HG03103 (cell line): Measurements from ENCODE around the gene AIFM2.
"Not testable (repeated sequence)": the region's sequence is repeated elsewhere in the genome, so short reads cannot be mapped to it uniquely, and the experiment has no call there.

Experiments
- ATAC-seq: cut with Tn5 transposase; IDR thresholded peaks from one replicate; pipeline ENCODE4 v1.9.1; 2021; ENCODE audit warnings: low read depth; ENCODE audit not compliant: unreplicated experiment

Gene AIFM2

DNA sequence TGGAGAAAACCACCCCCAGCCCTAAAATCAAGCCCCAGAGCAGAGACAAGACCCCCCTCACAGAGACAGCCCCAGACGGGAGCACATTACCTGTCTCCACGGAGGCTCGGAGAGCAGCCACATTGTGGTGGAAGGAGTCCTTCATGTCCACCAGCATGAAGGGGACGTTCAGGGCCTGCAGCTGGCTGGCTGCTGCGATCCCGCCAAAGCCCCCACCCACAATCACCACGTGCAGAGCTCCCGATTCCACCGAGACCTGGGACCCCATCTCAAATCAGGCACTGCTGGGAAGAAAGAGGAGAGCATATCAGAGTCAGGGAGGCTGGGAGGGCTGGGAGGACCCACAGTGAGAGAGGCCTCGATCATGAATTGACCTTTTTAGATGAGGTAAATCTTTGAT lies 8.8 kb downstream of the AIFM2 start:
- ATAC-seq: no peak

DNA sequence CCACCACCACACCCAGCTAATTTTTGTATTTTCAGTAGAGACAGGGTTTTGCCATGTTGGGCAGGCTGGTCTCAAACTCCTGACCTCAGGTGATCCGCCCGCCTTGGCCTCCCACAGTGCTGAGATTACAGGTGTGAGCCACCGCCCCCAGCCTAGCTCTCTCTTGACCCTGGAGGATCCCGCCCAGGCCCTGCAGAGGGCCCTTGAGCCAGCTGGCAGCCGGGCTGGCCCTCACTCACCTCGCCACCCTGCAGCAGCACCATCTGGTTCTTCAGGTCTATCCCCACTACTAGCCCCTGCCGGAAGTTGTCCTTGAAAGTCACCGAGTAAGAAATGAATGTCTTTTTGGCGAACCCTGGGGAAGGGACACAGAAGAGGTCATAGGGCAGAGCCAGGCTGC lies 9.5 kb downstream of the AIFM2 start:
- not testable (repeated sequence) for ATAC-seq

DNA sequence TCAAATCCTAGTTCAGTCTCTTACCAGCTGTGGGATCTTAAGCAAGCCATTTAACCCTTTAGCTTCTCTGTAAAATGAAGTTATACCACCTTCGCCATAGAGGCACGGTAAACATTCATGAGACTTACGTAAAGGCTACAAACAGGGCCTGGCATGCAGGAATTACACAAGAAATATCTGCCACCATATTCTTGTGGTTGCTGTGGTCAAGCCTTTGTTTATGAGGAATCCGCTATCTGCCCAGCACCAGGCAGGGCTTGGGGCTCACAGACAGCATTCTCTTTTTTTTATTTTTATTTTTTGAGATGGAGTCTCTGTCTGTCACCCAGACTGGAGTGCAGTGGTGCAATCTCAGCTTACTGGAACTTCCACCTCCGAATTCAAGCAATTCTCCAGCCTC lies 9.9 kb downstream of the AIFM2 start:
- ATAC-seq: no peak

DNA sequence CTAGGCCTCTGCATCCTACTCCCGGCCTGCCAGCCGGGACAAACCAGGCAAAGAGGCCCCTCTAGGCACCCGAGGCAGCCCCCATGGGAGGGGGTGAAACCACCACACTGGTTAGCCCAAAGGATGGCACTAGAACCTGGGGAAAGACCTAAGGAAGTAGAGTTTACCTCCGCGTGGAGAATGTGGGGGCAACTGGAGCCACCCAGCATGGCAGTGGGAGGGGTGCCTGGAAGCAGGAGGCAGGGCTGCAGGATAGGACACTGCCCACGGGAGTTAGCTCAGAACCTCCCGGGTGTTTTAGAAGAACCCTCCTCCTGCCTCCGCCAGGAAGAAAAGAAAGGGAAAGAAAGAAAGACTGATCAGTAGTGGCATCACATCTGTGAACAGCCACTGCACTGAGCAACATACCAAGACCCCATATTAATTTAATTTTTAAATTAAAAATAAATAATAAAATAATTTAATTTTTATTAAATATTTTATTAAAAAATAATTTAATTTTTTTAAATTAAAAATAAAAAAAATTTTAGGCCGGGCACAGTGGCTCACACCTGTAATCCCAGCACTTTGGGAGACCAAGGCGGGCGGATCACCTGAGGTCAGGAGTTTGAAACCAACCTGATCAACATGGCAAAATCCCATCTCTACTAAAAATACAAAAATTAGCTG lies 11.2 kb downstream of the AIFM2 start:
- ATAC-seq: no peak

DNA sequence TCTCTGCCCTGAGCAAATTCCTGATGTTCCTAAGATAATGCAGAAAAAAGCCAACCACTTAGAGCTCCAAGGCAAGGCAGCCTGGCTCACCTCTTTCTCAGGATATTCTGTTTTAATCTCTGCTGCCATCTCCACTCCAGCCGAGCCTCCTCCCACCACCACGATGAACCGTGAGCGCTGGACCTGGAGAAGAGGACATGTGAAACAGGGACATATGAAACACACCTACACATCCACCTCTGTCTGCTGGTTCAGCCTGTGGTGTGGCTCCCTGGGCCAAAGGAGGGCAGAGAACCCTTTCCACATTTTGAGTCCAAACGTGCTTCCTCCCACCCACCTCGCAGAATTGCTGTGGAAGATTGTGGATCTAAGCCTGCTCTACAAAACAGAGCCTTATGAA lies 12.2 kb downstream of the AIFM2 start:
- ATAC-seq: no peak

DNA sequence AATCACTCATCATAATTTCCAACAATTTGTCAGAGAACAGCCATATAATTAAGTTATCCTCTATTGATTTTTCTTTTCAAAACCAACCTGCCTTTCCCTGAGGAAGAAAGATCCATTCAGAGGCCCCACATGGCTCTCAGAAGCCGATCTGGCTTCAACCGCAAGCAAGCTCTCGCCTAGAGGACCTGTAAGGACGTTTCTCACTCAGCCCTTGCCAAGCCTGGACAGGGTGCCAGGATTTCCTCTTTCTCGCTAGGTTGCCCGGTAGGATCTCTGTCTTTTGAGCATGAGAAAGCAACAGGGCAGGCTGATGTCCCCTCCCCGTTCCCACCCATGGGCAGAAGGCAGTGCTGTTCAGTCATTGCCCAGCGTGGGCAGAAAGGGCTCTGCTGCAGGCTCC lies 13.0 kb downstream of the AIFM2 start:
- ATAC-seq: no peak

DNA sequence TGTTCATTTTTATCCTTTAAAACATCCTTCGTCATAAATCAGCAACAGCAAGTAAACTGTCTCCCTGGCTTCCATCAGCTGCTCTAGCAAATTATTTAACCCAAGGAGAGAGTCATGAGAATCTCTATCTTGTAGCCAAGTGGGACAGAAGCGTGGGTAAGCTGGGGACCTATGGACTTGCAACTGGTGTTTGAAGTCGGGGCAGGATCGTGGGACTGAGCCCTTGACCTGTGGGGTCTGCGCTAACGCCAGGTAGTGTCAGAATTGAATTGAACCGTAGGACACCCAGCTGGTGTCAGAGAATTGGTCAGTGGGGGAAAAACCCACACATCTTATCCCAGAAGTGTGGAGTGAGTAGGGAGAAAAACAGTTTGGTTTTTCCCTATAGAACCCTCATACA lies 13.4 kb downstream of the AIFM2 start:
- ATAC-seq: no peak

DNA sequence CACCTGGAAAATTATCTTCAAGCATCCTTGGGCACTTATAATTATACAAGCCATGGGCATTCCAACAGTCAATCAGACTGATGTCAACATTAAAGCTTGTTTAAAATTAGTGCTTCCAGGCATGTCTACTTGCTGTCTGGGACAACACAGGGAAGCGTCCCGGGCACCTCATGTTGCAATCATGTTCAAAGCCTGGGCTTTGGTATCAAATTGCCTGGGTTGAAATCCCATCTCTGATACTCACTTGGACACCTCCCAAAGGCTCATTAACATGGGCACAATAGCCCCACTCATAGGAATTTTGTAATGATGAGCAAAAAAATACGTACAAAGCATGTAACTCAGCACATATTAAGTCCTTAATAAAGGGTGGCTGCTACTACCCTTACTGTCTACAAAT lies 14.4 kb downstream of the AIFM2 start:
- no peak for ATAC-seq

DNA sequence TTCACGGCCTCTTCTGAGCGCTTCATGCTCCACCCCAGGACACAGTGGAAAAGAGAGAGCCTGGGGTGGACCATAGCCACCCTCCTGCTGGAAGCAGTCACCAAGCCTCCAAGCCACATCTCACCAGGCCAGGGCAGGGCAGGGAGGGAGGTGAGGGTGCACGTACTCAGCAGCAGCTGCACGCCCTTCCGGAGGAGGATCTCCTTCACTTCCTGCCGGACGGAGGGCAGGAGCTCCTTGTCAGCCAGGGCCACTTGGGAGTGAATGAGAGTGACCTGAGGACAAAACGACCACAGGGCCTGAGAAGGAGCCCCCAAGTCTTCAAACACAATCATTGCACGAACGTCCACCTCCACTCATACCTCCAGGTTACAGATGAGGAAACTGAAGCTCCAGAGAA lies 15.0 kb downstream of the AIFM2 start:
- no peak for ATAC-seq

DNA sequence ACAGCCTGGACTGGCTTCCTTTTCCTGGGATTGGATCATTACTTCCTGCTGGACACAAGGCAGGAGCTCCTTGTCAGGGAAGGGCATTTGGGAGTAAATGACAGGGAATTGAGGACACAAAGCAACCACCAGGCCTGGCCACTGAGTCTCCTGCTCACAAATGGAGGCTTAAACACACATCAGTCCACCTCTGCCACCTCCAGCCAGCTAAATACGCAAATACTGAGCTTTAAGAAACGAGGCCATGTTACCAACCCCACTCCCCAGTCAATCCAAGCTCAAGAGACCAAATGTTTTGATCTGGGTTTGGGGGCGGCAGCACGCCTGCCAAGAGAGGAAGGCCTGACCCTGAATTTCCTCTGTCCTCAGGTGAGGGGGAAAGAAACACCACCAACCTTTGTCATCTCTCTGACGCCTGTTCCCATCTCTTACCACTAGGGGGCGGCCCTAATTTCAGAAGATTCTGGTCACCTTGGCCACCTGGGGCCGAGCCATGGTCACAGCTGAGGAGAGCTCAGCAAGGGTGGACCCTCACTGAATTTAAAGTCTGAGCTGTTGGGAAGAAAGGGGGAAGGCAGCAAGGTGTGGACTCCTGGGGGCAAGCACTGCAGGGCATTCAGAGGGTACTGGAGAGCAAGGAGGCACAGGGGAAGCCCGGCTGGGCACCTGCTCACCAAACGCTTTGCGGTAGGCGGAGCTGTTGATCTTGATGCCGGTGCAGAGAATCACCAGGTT lies 16.5 kb downstream of the AIFM2 start:
- ATAC-seq: no peak

DNA sequence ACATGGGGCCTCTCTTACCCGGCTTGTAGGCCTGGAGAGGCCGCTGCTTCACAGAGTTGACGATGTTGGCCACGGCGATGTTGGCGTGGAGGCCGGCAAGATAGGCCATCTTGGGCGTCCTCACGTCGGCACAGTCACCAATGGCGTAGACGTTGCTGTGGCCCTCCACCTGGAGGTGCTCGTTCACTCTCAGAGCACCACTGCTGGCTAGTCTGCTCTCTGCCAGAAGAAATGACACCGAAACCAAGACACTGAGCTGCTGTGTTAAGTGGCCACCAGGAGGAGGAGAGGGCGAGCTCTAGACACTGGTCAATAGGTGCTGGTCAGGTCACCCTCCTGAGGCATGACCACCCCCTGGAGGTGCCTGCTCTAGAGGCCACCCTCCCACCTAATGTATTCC lies 17.7 kb downstream of the AIFM2 start:
- no peak for ATAC-seq

DNA sequence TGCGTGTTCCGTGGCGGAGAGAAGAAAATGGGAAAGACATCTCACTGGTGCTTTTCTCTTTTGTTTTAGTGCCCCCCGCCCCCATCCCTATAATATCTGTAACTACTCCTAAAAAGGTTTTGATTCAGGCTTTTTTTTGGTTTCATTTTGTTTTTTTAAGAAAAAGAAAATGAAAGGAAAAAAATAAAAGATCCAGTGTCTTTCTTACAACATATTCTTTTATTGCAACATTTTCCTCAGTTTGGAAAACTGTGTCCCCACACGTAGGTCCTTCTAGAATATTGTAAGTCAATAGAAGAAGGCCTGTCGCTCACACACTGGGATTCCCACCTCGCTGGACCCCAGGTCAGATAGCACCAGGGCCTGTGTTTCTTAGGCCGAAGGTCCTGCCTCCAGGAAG lies 20.6 kb downstream of the AIFM2 start:
- no peak for ATAC-seq

DNA sequence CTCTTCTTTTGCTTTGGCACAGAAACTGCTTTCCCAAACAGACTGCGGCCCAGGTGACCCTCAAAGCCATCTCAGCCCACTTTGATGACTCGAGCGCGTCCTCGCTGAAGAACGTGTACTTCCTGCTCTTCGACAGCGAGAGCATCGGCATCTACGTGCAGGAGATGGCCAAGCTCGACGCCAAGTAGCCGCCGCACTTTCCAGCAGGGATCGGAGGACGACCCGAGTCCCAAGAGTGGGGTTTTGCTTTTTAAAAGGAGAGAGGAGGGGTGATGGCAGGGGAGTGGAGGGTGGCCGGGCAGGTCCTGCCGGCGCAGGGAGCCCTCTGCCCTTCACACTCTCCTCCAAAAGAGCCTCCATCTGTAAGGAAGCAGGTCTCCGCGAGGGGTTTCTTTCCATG lies 21.1 kb downstream of the AIFM2 start:
- no peak for ATAC-seq

DNA sequence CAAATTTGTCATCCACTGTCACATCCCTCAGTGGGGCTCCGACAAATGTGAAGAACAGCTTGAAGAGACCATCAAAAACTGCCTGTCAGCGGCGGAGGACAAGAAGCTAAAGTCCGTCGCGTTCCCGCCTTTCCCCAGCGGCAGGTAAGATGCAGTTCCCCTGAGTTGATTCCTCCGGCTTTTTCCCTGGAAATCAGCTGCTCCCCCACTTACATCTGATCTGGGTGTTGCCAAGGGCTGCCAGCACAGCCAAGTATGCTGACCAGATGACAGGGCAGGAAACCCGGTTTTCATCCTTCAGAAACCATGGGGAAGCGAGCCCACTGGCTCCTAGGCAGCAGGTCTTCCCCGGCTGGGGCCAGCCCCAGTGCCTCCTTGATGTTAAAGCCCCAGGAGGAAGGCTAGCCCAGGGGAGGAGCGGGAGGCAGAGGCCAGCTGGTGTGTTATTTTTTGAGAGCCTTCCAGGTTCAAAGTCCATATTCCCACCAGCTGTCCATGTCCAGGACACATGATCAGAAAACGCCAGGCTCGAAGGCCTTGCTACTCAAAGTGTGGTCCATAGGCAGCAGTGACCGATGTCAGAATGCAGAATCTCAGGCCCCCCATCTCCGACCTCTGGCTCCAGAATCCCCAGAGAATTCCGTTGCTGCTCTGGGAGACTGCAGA lies 23.4 kb downstream of the AIFM2 start:
- ATAC-seq: no peak

DNA sequence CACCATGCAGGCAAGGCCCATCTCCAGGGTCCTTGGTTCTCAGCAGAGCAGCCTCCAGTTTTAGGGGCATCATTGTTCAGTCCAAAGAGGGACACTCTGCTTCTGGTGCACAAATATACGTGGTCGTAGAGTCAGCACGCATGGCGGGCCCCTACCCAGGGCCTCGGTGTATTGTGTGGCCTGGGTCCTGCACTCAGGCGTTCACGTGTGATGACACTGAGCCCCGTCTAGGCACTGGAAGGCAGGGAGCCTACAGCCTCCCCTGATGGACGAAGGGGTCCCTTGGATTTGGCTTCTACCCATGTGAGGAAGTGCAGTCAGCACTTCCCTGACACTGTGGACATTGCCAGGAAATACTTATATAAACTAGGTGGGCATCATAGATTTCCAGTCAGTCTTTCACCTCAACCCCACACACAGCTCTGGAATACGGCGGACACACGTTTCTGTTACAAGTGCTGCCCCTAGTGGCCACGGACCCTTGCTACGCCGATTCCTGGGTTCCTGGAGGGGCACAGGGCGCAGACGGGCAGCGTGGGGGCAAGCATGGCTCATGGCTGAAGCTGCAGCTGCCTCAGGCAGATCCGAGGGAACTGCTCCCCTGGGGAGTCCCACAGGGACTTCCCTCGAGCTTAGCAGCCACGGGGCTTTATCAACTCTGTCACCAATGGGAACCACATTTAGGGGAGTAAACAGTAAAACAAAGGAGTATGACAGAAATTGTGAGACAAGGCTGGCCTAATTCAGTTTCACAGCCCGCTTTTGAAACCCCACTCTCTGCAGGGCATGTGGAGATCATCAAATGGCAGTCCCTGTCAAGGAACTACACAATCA lies 25.4 kb downstream of the AIFM2 start:
- ATAC-seq: no peak

DNA sequence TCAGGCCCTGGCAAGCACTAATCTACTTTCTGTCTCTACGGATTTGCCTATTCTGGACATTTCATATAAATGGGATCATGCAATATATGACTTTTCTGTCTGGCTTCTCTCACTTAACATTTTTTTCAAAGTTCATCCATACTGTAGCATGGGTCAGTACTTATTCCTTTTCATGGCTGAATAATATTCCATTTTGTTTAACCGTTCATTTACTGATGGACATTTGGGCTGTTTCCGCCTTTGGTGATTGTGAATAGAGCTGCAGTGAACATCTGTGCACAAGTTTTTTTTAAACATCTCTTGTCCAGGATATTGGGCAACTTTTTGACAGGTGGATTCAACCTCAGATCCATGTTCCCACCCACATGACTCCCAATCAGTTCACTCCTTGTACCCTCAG lies 31.0 kb downstream of the AIFM2 start:
- no peak for ATAC-seq

DNA sequence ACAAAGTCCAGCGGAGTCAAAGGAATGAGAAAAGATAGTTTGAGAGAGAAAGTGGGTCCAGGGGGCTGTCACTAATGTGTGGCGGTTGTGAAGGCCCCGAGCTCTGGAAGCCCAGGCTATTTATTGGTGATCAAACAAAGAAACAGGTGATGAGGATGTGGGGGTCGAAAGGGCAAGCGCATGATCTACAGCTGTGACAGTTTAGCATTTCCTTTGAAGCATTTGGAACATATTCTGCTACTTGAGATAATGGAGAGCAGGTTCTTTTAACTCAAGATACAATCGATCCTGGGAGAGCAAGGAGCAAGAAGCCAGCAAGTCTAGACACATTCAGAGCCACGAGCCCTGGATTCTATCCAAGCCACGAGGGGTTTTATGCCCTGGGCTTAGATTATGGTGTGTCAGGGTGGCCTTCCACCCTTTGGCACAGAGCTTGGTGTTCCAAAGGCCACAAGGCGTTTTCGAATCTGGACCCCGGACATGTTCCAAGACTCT lies 31.5 kb downstream of the AIFM2 start:
- ATAC-seq: not testable (repeated sequence)

DNA sequence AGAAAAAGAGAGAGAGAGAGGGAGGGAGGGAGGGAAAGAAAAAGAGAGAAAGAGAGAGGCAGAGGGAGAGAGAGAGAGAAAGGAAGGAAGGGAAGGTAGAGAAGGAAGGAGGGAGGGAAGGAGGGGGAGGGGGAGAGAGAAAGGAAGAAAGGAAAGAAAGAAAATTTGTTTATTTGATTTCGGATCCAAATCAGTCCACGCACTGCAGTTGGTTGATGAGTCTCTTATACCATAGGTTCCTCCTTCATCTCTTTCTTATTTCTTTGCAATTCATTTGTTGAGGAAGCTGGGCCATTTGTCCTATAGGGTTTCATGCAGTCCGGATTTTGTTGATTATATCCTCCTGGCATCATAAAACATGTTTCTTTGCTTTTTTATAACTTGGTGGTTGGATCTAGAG lies 34.4 kb downstream of the AIFM2 start:
- no peak for ATAC-seq

DNA sequence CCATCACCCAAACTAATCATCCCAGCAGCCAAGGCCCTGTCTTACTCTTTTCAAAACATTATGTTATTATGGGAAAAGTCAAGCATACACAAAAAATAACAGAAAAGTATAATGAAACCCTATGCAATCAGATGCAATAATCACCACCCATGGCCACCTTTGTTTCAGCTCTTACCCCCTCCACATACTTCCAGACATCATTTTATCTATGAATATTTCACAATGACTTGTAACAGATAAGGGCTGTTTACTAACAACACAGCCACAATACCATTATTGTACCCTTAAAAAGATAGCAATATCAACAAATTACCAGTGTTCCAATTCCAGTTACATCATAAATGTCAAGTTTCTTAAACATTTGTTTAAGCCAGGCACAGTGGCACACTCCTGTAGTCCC lies 35.2 kb downstream of the AIFM2 start:
- ATAC-seq: no peak

DNA sequence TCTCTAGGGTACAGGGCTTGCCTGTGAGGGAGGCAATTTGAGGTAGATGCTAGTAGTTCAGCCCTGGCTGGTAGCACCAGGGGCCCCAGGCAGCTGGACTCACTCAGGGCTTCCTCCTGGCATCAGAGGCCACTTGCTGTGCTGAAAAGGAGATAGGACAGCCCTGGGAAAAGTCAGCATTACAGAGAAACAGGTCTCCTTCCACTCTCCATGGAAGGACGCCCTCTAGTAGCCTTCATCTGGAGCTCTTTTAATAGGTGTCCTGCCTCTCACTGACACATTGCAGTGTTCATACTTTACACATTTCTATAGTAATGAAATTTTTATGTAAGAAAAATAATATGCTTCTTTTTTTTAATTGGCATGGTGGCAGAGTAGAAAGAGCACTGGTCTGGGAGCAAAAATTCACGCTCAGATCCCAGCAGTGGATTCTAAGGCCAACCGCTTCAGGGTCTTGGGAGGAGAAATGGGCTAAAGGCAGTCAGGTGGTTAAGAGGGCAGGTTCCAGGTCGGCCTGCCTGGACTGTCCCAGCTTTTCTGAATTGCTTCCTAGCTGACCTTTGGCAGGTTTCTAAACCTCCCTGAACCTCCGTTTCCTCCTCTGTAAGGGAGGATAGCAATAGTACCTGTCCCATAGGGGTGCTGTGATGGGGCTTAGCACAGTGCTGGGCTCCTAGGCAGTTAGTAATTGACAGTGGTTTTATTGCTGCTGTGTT lies 35.8 kb downstream of the AIFM2 start:
- ATAC-seq: no peak
